ENCODE measurements around the gene VEGFD. TPM values are rescaled to one million over a fixed set of nuclear protein-coding genes. Genes with fewer than 3 reads are reported as not detected.

Gene VEGFD
- total and polyA plus RNA-seq, 2 of the 4 experiments (the other 2 are of a cell fraction) = 0.18 to 0.19 TPM

- no peak overlapping the region for H3K56ac ChIP-seq (ENCODE audit: extremely low read depth, insufficient read depth, low read length)
- no peak overlapping the region for H4K5ac ChIP-seq (ENCODE audit: low read depth, low read length)
- no peaks in the 10 kb centered on the region for H4K20me1 ChIP-seq (ENCODE audit: insufficient read depth, low read length)
- H4K8ac ChIP-seq (ENCODE audit: low read depth in 2 of 2, low read length in 2 of 2) = no peak overlapping the region
- H3K36me3 ChIP-seq (ENCODE audit: control insufficient read depth, insufficient read depth, low read length) = no peaks in the 10 kb centered on the region
- H3K9ac ChIP-seq (ENCODE audit: low read depth, low read length) = no peak overlapping the region
- no peaks in the 10 kb centered on the region for H3K79me1 ChIP-seq (ENCODE audit: low read depth in 1 of 2, low read length in 2 of 2)
- H2BK5ac ChIP-seq (ENCODE audit: low read depth, low read length, poor library complexity, severe bottlenecking) = no peak overlapping the region
- no peak overlapping the region for H3K23ac ChIP-seq (ENCODE audit: low read depth, low read length)
- H3K14ac ChIP-seq (replicated peaks; ENCODE audit: low read depth, low read length) = no peak overlapping the region
- no peak overlapping the region for H2AFZ ChIP-seq (replicated peaks; ENCODE audit: low read length, poor library complexity)
- no peak for ATAC-seq (ENCODE audit: low read depth)
- H2BK15ac ChIP-seq (ENCODE audit: low read depth, low read length) = no peak overlapping the region
- CTCF ChIA-PET = no interaction called here
- H3K4me1 ChIP-seq (ENCODE audit: control insufficient read depth, insufficient read depth, low read length) = no peaks in the 10 kb centered on the region
- no peak overlapping the region for H2AK5ac ChIP-seq (ENCODE audit: low read depth, low read length)
- H3K4me2 ChIP-seq (ENCODE audit: low read depth, low read length) = no peak overlapping the region
- no peak overlapping the region for H2BK120ac ChIP-seq (ENCODE audit: low read depth, low read length)
- 67% methylated on average over 1 of the region's 2 CpGs; no CpG with 5 or more reads in 1 of the 2 experiments for WGBS, 2 experiments (ENCODE audit: extremely low coverage in 2 of 2, insufficient read length in 1 of 2)
- no peak overlapping the region for H3K18ac ChIP-seq (ENCODE audit: low read depth, low read length)
- no peak overlapping the region for H3K4ac ChIP-seq (ENCODE audit: low read depth, low read length)
- dilution Hi-C loops (cut with HindIII; ENCODE audit: low sequenced_read_pairs, unreplicated experiment) = no loop called here
- BruUV-seq (replicated peaks) = no TSS peak
- no peak overlapping the region for H2BK20ac ChIP-seq (ENCODE audit: low read depth, low read length)
- POLR2A ChIA-PET (ENCODE audit: unreplicated experiment) = no interaction called here
- H3K27me3 ChIP-seq (ENCODE audit: control insufficient read depth, insufficient read depth, low read length) = no peaks in the 10 kb centered on the region; the same call in 1 of the 2 replicates
- no peaks in the 10 kb centered on the region for H3K9me3 ChIP-seq (ENCODE audit: control insufficient read depth, insufficient read depth, low read length)
- no peak overlapping the region for H3K4me3 ChIP-seq (ENCODE audit: insufficient read depth, low read depth, low read length)
- no peak for DNase-seq
- H2AK9ac ChIP-seq (replicated peaks; ENCODE audit: low read depth, low read length, poor library complexity) = no peak overlapping the region
- H4K91ac ChIP-seq (ENCODE audit: insufficient read depth, low read depth, low read length) = no peak overlapping the region
- intact Hi-C loops (cut with micrococcal nuclease) = no loop called here
- in situ Hi-C loops (cut with MboI; ENCODE audit: low sequenced_read_pairs) = no loop called here
- TF ChIP-seq MAFK (IDR thresholded peaks at IDR 0.05; ENCODE audit: low read depth, low read length) (no peak), USF2 (IDR thresholded peaks at IDR 0.05; ENCODE audit: low read depth, low read length) (no peak)
- H3K27ac ChIP-seq (ENCODE audit: insufficient read depth, low read length) = no peak overlapping the region
- no peaks in the 10 kb centered on the region for H3K9me1 ChIP-seq (ENCODE audit: insufficient read depth, low read length)
These were observed 55.4 kb downstream of the VEGFD start for GRCh38 chrX:15328821-15329220.

All from IMR-90 (cell line).